MCF 10A (cell line): Measurements from ENCODE around the gene ZMAT5. TPM values are rescaled to one million over a fixed set of nuclear protein-coding genes. Genes with fewer than 3 reads are reported as not detected.
A peak's percentile ranks its signal among the peaks of the same experiment; 100 is the strongest.

Experiments
- BruUV-seq: library from RNA; stranded (reverse); fragments of 400-500 nt; replicated peaks from 2 replicates; lab custom pipeline; 2021; lab: Mats Ljungman, UMichigan
- CTCF ChIA-PET: fragments of 300-600 bp; sonication (Branson Sonifier 250); formaldehyde crosslinking; extraction: SDS; loops from one replicate; lab custom pipeline; 2021; ENCODE audit warnings: antibody characterized with exemption, inconsistent platforms; lab: Yijun Ruan, JAX
- POLR2A ChIA-PET: fragments of 300-600, 350-650 bp; sonication (Branson Sonifier 250); formaldehyde crosslinking; extraction: SDS; loops from one replicate; lab custom pipeline; 2020; ENCODE audit warnings: antibody characterized with exemption, inconsistent platforms; lab: Yijun Ruan, JAX
- DNase-seq: peaks from one replicate; pipeline ENCODE4 v3.0.0-alpha.2; 2018; ENCODE audit not compliant: unreplicated experiment
- H3K27ac Mint-ChIP-seq: one replicate; pipeline ENCODE4 v1.8.0; 2022; ENCODE audit warnings: mild to moderate bottlenecking, low read depth, mixed read lengths; ENCODE audit not compliant: unreplicated experiment
- H3K27me3 Mint-ChIP-seq: one replicate; pipeline ENCODE4 v1.8.0; 2022; ENCODE audit warnings: mixed read lengths; ENCODE audit not compliant: insufficient read depth, unreplicated experiment
- H3K36me3 Mint-ChIP-seq: one replicate; pipeline ENCODE4 v1.8.0; 2022; ENCODE audit warnings: mild to moderate bottlenecking, moderate library complexity, mixed read lengths; ENCODE audit not compliant: insufficient read depth, unreplicated experiment
- H3K4me1 Mint-ChIP-seq: one replicate; pipeline ENCODE4 v1.8.0; 2022; ENCODE audit warnings: mixed read lengths; ENCODE audit not compliant: insufficient read depth, unreplicated experiment
- H3K4me3 Mint-ChIP-seq: one replicate; pipeline ENCODE4 v1.8.0; 2022; ENCODE audit warnings: mild to moderate bottlenecking, moderate library complexity, mixed read lengths; ENCODE audit not compliant: unreplicated experiment
- H3K9me3 Mint-ChIP-seq: one replicate; pipeline ENCODE4 v1.8.0; 2022; ENCODE audit warnings: mixed read lengths; ENCODE audit not compliant: unreplicated experiment
- intact Hi-C: fragments of 100-400 bp; cut with micrococcal nuclease; formaldehyde crosslinking; loops from 2 replicates; pipeline ENCODE4 v1.14.1; 2022
- total RNA-seq: library from RNA; stranded (reverse); gene quantifications from 2 replicates; pipeline ENCODE4 v1.2.3, GENCODE V29; 2022
- TF ChIP-seq, protein P1 (sequence below): fragments of 200-600 bp; IDR thresholded peaks from one replicate; pipeline ENCODE4 v1.8.0; 2022; ENCODE audit warnings: antibody characterized with exemption, mild to moderate bottlenecking; ENCODE audit not compliant: unreplicated experiment

Gene ZMAT5
- total RNA-seq, 1 experiment from 2014 or later, result 19.0 TPM

DNA sequence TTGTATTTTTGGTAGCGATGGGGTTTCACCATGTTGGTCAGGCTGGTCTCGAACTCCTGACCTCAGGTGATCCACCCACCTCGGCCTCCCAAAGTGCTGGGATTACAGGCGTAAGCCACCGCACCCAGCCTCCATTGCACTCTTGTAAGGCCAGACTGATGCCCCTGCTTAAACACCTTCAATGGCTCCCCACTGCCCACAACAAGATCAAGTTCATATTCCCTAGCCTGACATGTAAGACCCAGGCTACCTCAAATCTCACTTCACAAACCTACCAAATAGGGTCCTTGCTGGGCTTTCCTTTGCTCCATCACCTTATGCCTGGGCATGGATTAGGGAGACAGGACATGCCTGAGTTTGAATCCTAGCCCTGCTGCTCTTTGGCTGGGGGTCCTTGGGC, 13.4 kb upstream of the ZMAT5 start:
- Mint-ChIP-seq H3K36me3 (no peaks in the 10 kb centered on the region), H3K9me3 (no peaks in the 10 kb centered on the region), H3K27ac (peak overlapping the region; percentile 1), H3K4me3 (no peak overlapping the region), H3K4me1 (peaks cover 29% of the 10 kb centered on the region), H3K27me3 (no peaks in the 10 kb centered on the region)
- TF ChIP-seq, protein P1, sequence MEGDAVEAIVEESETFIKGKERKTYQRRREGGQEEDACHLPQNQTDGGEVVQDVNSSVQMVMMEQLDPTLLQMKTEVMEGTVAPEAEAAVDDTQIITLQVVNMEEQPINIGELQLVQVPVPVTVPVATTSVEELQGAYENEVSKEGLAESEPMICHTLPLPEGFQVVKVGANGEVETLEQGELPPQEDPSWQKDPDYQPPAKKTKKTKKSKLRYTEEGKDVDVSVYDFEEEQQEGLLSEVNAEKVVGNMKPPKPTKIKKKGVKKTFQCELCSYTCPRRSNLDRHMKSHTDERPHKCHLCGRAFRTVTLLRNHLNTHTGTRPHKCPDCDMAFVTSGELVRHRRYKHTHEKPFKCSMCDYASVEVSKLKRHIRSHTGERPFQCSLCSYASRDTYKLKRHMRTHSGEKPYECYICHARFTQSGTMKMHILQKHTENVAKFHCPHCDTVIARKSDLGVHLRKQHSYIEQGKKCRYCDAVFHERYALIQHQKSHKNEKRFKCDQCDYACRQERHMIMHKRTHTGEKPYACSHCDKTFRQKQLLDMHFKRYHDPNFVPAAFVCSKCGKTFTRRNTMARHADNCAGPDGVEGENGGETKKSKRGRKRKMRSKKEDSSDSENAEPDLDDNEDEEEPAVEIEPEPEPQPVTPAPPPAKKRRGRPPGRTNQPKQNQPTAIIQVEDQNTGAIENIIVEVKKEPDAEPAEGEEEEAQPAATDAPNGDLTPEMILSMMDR, result no peak
- ChIA-PET POLR2A (interaction anchor here (1.2 kb wide), 1 partner anchor 35 kb away, joined by 5 read pairs; no protein-coding TSS in a partner anchor), CTCF (no interaction called here)
- DNase-seq, result no peak
- no TSS peak for BruUV-seq
- intact Hi-C loops, result no loop called here

DNA sequence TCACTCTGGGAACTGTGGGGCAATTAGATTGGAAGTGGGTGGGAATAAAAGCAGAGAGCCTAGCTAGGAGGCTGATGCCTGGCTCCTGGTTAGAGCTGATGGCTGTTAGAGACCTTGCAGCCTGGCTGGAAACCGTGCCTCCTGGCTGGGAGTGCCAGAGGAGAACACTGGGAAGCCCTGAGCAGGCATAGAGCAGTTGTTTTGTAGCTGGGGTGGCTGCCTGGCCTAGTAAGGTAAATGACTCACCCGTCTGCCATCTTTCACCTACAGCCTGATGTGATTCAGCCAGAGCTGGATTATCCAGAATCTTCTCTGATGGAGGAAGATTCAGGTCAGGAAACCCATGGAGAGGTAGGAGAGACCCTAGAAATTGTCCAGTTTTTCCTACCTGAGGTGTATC, 6.4 kb upstream of the ZMAT5 start:
- H3K27me3 Mint-ChIP-seq, result no peaks in the 10 kb centered on the region
- ChIA-PET CTCF (interaction anchor here (0.7 to 3.6 kb wide), 6 partner anchors 9 to 313 kb away, joined by 4 to 28 read pairs (median 6); no protein-coding TSS in a partner anchor), POLR2A (interaction anchor here (0.6 to 1.3 kb wide), 9 partner anchors 9 to 1380 kb away, joined by 3 to 6 read pairs (median 3); no protein-coding TSS in a partner anchor)
- H3K9me3 Mint-ChIP-seq, result no peaks in the 10 kb centered on the region
- TF ChIP-seq, protein P1, result no peak
- peak; percentile 62 for DNase-seq
- peaks cover 25% of the 10 kb centered on the region for H3K36me3 Mint-ChIP-seq
- H3K27ac Mint-ChIP-seq, result peak overlapping the region; percentile 68
- no TSS peak for BruUV-seq
- intact Hi-C loops, result no loop called here
- no peak overlapping the region for H3K4me3 Mint-ChIP-seq
- peaks cover 13% of the 10 kb centered on the region for H3K4me1 Mint-ChIP-seq

DNA sequence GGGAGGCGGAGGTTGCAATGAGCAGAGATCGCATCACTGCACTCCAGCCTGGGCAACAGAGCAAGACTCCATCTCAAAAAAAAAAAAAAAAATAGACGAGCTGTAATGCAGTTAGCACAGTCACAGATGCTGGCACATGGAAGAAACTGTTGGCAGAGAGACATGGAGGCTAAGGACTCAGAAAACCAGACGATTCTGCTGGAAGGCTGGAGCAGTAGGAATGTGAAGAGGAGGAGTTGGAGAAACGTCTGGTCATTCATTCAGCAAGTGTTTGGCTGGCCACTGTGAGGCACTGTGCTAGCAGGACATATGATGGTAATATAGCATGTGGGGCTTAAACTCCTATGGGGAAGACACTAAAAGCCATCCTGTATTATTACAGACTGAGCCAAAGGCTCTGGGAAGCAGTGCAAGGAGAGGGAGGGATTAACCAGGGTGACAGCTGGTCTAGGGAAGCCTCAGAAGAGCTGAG, 5.4 kb upstream of the ZMAT5 start:
- peaks cover 13% of the 10 kb centered on the region for H3K4me1 Mint-ChIP-seq
- H3K27ac Mint-ChIP-seq, result peak overlapping the region; percentile 68
- no TSS peak for BruUV-seq
- TF ChIP-seq, protein P1, result peak; percentile 34
- intact Hi-C loops, result loop anchor here (1.0 kb wide), 2 partner anchors 233 to 317 kb away; no protein-coding TSS in a partner anchor
- ChIA-PET CTCF (interaction anchor here (0.6 to 3.6 kb wide), 12 partner anchors 10 to 232 kb away, joined by 3 to 28 read pairs (median 4); no protein-coding TSS in a partner anchor), POLR2A (interaction anchor here (0.7 to 1.3 kb wide), 3 partner anchors 111 to 317 kb away, joined by 3 to 4 read pairs (median 3); no protein-coding TSS in a partner anchor)
- peaks cover 25% of the 10 kb centered on the region for H3K36me3 Mint-ChIP-seq
- no peak overlapping the region for H3K4me3 Mint-ChIP-seq
- DNase-seq, result peak; percentile 55
- no peaks in the 10 kb centered on the region for H3K9me3 Mint-ChIP-seq
- no peaks in the 10 kb centered on the region for H3K27me3 Mint-ChIP-seq

DNA sequence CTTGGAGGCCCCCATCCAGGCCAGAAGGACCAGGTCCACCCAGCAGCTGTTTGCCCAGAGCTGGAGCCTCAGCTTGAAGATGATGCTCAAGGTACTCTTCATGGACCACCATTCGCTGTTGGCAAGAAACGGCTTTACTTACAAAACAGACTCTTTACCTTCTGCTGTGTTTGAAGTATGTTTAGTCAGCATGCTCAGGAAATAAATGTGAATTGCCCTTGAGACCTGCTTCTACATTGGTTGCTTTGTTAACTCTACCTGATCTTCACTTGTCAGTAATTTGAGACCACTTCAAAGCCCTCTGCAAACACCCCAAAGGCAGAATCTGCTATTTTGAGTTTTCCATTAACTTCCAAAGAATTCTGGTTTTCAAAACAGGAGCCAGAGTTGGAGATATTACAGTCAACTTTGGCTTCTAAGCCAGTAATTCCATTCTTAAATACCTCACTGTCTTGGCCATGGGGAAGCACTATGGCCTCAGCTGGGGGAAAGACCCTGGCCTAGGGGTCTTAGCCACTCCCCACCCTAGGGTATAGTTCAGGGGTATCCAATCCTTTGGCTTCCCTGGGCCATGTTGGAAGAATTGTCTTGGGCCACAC, 3.0 kb upstream of the ZMAT5 start:
- peaks cover 25% of the 10 kb centered on the region for H3K36me3 Mint-ChIP-seq
- no peak overlapping the region for H3K27ac Mint-ChIP-seq
- no peak overlapping the region for H3K4me3 Mint-ChIP-seq
- BruUV-seq, result no TSS peak
- intact Hi-C loops, result no loop called here
- peaks cover 24% of the 10 kb centered on the region for H3K4me1 Mint-ChIP-seq
- TF ChIP-seq, protein P1, result no peak
- no peak for DNase-seq
- H3K27me3 Mint-ChIP-seq, result no peaks in the 10 kb centered on the region
- CTCF ChIA-PET, result interaction anchor here (0.7 to 1.6 kb wide), 3 partner anchors 235 to 319 kb away, joined by 3 to 6 read pairs (median 5); no protein-coding TSS in a partner anchor
- POLR2A ChIA-PET, result interaction anchor here (0.7 to 0.9 kb wide), 2 partner anchors 10 to 227 kb away, joined by 3 read pairs; no protein-coding TSS in a partner anchor
- no peaks in the 10 kb centered on the region for H3K9me3 Mint-ChIP-seq
